Spleen (tissue), 11 donors: ENCODE results near the gene SUPV3L1. TPM values are rescaled to one million over a fixed set of nuclear protein-coding genes. Genes with fewer than 3 reads are reported as not detected.

ENCODE experiments used
- DNase-seq: peaks from one replicate; pipeline ENCODE4 v3.0.0-alpha.2; 2020
- H3K27ac ChIP-seq, 8 donors: fragments of 200-600 bp; sonication (generic) in 7 of 8; 1 replicate in 4 of 8; 2 replicates in 4 of 8; pipeline versions ENCODE4 v1.5.0 to v1.8.0; 2016 to 2021; ENCODE audit warnings: inconsistent platforms in 4 of 8, mild to moderate bottlenecking in 4 of 8, moderate library complexity in 1 of 8
- H3K27me3 ChIP-seq, 7 donors: fragments of 200-600 bp; sonication (generic) in 6 of 7; replicated peaks in 1 of 7; 1 replicate in 4 of 7; 2 replicates in 3 of 7; pipeline versions ENCODE4 v1.5.0 to v1.8.0; 2016 to 2021; ENCODE audit warnings: inconsistent platforms in 3 of 7, mild to moderate bottlenecking in 1 of 7
- H3K36me3 ChIP-seq, 6 donors: fragments of 200-600 bp; sonication (generic) in 5 of 6; 1 replicate in 4 of 6; 2 replicates in 2 of 6; pipeline versions ENCODE4 v1.5.0 to v1.8.0; 2016 to 2021; ENCODE audit warnings: inconsistent platforms in 2 of 6
- H3K4me1 ChIP-seq, 6 donors: fragments of 200-600 bp; sonication (generic) in 5 of 6; 1 replicate in 3 of 6; 2 replicates in 3 of 6; pipeline versions ENCODE4 v1.5.0 to v1.8.0; 2016 to 2021; ENCODE audit warnings: inconsistent platforms in 3 of 6
- H3K4me3 ChIP-seq, 8 donors: fragments of 200-600 bp; sonication (generic) in 7 of 8; 1 replicate in 4 of 8; 2 replicates in 4 of 8; pipeline versions ENCODE4 v1.5.0 to v1.8.0; 2016 to 2021; ENCODE audit warnings: inconsistent platforms in 4 of 8, mild to moderate bottlenecking in 4 of 8, moderate library complexity in 2 of 8
- H3K9me3 ChIP-seq, 8 donors: fragments of 200-600 bp; sonication (generic) in 7 of 8; 1 replicate in 4 of 8; 2 replicates in 4 of 8; pipeline versions ENCODE4 v1.5.0 to v1.8.0; 2016 to 2021; ENCODE audit warnings: inconsistent platforms in 4 of 8
- CTCF ChIP-seq, 11 experiments: fragments of 200-600 bp in 7 of 11; fragments of 450-650 bp in 4 of 11; sonication (generic) in 4 of 11; IDR thresholded peaks in 8 of 11; conservative IDR thresholded peaks in 3 of 11; 1 replicate in 7 of 11; 2 replicates in 4 of 11; pipeline versions ENCODE4 v1.4.0 to v1.8.0; 2016 to 2021; ENCODE audit warnings: antibody characterized with exemption in 11 of 11, inconsistent platforms in 4 of 11, mild to moderate bottlenecking in 1 of 11
- POLR2A ChIP-seq, 3 donors: fragments of 450-650 bp; IDR thresholded peaks; one replicate each; pipeline ENCODE4 v1.5.1; 2017; ENCODE audit warnings: antibody characterized with exemption in 3 of 3, mild to moderate bottlenecking in 1 of 3
- POLR2AphosphoS5 ChIP-seq, 3 donors: sonication (generic); formaldehyde crosslinking; IDR thresholded peaks; one replicate each; pipeline ENCODE4 v1.5.1; 2017; ENCODE audit warnings: antibody characterized with exemption in 3 of 3
- WGBS, 5 donors: extraction: QIAGEN DNeasy Blood & Tissue Kit in 3 of 5; methylation state at CpG; one replicate each; pipeline versions ENCODE4 v1.1.5 to v1.1.7; 2013 to 2018; 5-methylcytosine and 5-hydroxymethylcytosine counted together
- intact Hi-C: fragments of 100-400 bp; cut with DNase I; formaldehyde crosslinking; loops from one replicate; pipeline ENCODE4 v1.15.0; 2023; ENCODE audit warnings: low total_unique reads
- polyA plus RNA-seq, 3 donors: library from polyadenylated mRNA; stranded (reverse); fragments of 200-250 nt; gene quantifications; one replicate each; pipeline ENCODE4 v1.2.1, GENCODE V29; 2013
- total RNA-seq, 7 donors: library from RNA; depleted of rRNA in 3 of 7; stranded (reverse); fragments of >200 nt in 3 of 7; fragmentation: NEBNext Ultra II Directional in 4 of 7; extraction: Animal tissue kit (Norgen Biotek cat#: 25700) in 4 of 7; gene quantifications; one replicate each; pipeline versions ENCODE4 v1.1.0 to v1.2.1, GENCODE V29; 2016 to 2021
- donor health status: healthy with polysubstance abuse.
- donor health status: DM: no; HTN: no; CAD: no; lungs with moderate emphysema.
- donor health status: DM: no; HTN: no; CAD: no.
- donor health status: Bipolar disorder and iron deficiency.
- donor health status: healthy.
- donor health status: DM: no; HTN: no; CAD: no.
- donor health status: DM: yes; HTN: yes; CAD: no.

Gene SUPV3L1
- total and polyA plus RNA-seq, 10 donors = 24.2 to 95.6 (median 36.1) TPM

GRCh38 chr10:69211104-69211503 lies 31.1 kb downstream of the SUPV3L1 start:
- Histone ChIP-seq H3K27me3 (no peaks in the 10 kb centered on the region), H3K4me1 (peaks cover 0 to 37% (median 16%) of the 10 kb centered on the region in 6 donors), H3K4me3 (no peak overlapping the region), H3K9me3 (peaks cover 0 to 4% (median 0%) of the 10 kb centered on the region in 8 donors), H3K36me3 (peaks cover 6 to 39% (median 30%) of the 10 kb centered on the region in 6 donors), H3K27ac (no peak overlapping the region)
- intact Hi-C loops = no loop called here
- no peak for DNase-seq
- WGBS, 5 donors = 53 to 78% (median 60%) methylated on average over 2 of the region's 2 CpGs
- TF ChIP-seq POLR2A (IDR thresholded peaks at IDR 0.05) (no peak), CTCF (IDR thresholded peaks at IDR 0.05 in 8 of 11, conservative IDR thresholded peaks at IDR 0.05 in 3 of 11) (no peak), POLR2AphosphoS5 (IDR thresholded peaks at IDR 0.05) (no peak)

DNA sequence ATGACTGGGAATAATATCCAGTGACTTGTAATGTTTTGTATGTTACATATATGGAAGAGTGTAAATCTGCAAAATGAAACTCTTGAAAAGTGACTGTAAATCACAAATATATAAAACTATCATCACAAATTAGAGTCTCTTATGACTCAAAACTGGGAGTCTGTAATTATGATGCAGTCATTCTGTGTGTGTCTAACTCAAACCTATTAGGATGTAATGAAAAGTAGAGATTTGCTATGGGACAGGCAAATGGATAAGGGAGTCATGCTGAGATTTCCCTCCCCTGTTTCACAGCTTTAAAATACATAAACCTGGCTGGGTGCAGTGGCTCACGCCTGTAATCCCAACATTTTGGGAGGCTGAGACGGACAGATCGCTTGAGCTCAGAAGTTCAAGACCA lies 31.5 kb downstream of the SUPV3L1 start:
- H3K27ac ChIP-seq = no peak overlapping the region
- H3K27me3 ChIP-seq = no peaks in the 10 kb centered on the region
- intact Hi-C loops = no loop called here
- WGBS, 5 donors = 86 to 94% (median 92%) methylated on average over 3 of the region's 3 CpGs
- TF ChIP-seq POLR2A (IDR thresholded peaks at IDR 0.05) (no peak), CTCF (IDR thresholded peaks at IDR 0.05 in 8 of 11, conservative IDR thresholded peaks at IDR 0.05 in 3 of 11) (no peak), POLR2AphosphoS5 (IDR thresholded peaks at IDR 0.05) (no peak)
- H3K4me3 ChIP-seq = no peak overlapping the region
- peaks cover 0 to 4% (median 0%) of the 10 kb centered on the region in 8 donors for H3K9me3 ChIP-seq
- peaks cover 6 to 34% (median 26%) of the 10 kb centered on the region in 6 donors for H3K36me3 ChIP-seq
- peaks cover 0 to 36% (median 16%) of the 10 kb centered on the region in 6 donors for H3K4me1 ChIP-seq
- DNase-seq = no peak

- no peak overlapping the region for H3K4me3 ChIP-seq
- peaks cover 1 to 12% (median 4%) of the 10 kb centered on the region in 6 donors for H3K36me3 ChIP-seq
- peaks cover 0 to 5% (median 0%) of the 10 kb centered on the region in 7 donors for H3K27me3 ChIP-seq
- intact Hi-C loops = no loop called here
- 57 to 65% (median 61%) methylated on average over 5 of the region's 5 CpGs for WGBS, 5 donors
- peaks cover 0 to 4% (median 0%) of the 10 kb centered on the region in 8 donors for H3K9me3 ChIP-seq
- no peak for TF ChIP-seq CTCF (IDR thresholded peaks at IDR 0.05 in 8 of 11, conservative IDR thresholded peaks at IDR 0.05 in 3 of 11)
- no peak for TF ChIP-seq POLR2A (IDR thresholded peaks at IDR 0.05)
- TF ChIP-seq POLR2AphosphoS5 (IDR thresholded peaks at IDR 0.05) = no peak
- H3K27ac ChIP-seq = no peak overlapping the region
- DNase-seq = no peak
- peaks cover 0 to 26% (median 13%) of the 10 kb centered on the region in 6 donors for H3K4me1 ChIP-seq
Observed at GRCh38 chr10:69213591-69214311, 33.7 kb downstream of the SUPV3L1 start.

DNA sequence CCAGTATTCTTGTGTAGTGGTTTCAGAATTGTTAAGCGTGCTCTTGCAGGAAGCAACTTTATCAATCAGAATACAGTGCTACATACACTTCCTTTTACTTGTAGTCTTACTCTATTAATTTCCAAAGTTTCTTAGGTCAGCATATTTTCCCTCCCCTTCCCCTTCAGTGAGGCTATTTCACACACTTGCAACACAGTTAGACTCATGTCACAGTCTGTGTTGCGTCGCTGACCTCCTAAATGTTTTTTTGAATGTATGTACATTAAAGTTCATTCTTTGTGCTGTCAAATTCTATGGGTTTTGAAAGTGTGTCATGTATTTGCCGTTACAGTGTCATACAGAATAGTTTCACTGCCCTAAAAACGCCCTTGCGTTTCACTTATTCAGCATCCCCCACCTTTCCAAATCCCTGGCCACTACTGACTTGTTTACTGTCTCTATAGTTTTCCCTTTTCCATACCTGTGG lies 34.7 kb downstream of the SUPV3L1 start:
- 65 to 85% (median 73%) methylated on average over 6 of the region's 6 CpGs for WGBS, 5 donors
- H3K36me3 ChIP-seq = peaks cover 0 to 3% (median 0%) of the 10 kb centered on the region in 6 donors
- no peak overlapping the region for H3K4me3 ChIP-seq
- peak overlapping the region in 3 of 8 donors; percentile 19 to 68 (median 67) for H3K27ac ChIP-seq
- peaks cover 0 to 5% (median 0%) of the 10 kb centered on the region in 7 donors for H3K27me3 ChIP-seq
- peaks cover 0 to 26% (median 12%) of the 10 kb centered on the region in 6 donors for H3K4me1 ChIP-seq
- intact Hi-C loops = no loop called here
- peak in 1 of 3 donors; percentile 40 for TF ChIP-seq POLR2AphosphoS5 (IDR thresholded peaks at IDR 0.05)
- no peak for TF ChIP-seq POLR2A (IDR thresholded peaks at IDR 0.05)
- no peak for TF ChIP-seq CTCF (IDR thresholded peaks at IDR 0.05 in 8 of 11, conservative IDR thresholded peaks at IDR 0.05 in 3 of 11)
- H3K9me3 ChIP-seq = peaks cover 0 to 4% (median 0%) of the 10 kb centered on the region in 8 donors
- DNase-seq = no peak
